Measurements from ENCODE around the gene PKP3. TPM values are rescaled to one million over a fixed set of nuclear protein-coding genes. Genes with fewer than 3 reads are reported as not detected.
A peak's percentile ranks its signal among the peaks of the same experiment; 100 is the strongest.
"Not testable (repeated sequence)": the region's sequence is repeated elsewhere in the genome, so short reads cannot be mapped to it uniquely, and the experiment has no call there.

The PKP3 gene
- total RNA-seq, 2 experiments from 2014 or later = not detected

DNA sequence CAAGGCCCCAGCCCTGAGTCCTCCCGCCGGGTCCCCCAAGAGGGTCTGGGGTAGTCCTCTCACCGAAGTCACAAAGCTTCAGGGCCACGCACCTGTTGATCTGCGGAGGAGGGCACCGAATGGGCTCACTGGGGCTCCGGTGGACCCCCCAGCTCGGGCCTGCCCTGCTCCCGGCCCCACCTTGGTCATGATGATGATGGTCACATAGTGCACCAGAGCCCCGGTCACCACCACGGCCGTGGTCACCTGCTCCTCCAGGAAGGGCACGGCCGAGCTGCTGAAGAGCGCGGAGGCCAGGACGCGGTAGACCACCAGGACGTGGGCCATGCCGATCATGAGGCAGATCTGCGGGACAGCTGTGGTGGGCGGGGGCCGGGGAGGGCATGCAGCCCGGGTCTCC lies 34.3 kb downstream of the PKP3 start:
- Mint-ChIP-seq H3K27me3 (no peaks in the 10 kb centered on the region), H3K4me1 (no peaks in the 10 kb centered on the region), H3K27ac (no peak overlapping the region), H3K36me3 (ENCODE audit: low read depth) (peaks cover 9% of the 10 kb centered on the region), H3K4me3 (no peak overlapping the region), H3K9me3 (no peaks in the 10 kb centered on the region)
- DNase-seq = no peak
- ChIA-PET CTCF (no interaction called here), POLR2A (interaction anchor here (1.9 kb wide), 1 partner anchor 12 kb away, joined by 5 read pairs; no protein-coding TSS in a partner anchor)

DNA sequence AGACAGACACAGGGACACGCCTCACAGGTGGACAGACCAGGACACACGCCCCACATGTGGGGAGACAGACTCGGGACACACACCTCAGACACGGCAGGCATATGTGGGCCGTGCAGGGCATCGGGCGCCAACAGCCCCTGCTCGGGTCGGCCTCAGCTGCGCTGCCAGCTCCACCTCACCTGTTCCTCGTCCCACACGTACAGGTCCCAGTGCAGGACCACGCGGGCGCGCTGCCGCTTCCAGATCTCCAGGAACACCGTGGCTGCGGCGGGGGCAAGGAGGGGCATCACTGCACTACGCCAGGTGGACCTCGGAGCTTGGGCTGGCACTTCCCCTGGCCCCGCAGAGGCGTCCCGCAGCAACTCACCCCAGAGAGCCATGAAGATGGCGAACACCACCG lies 35.4 kb downstream of the PKP3 start:
- H3K27ac Mint-ChIP-seq = no peak overlapping the region
- POLR2A ChIA-PET = no interaction called here

DNA sequence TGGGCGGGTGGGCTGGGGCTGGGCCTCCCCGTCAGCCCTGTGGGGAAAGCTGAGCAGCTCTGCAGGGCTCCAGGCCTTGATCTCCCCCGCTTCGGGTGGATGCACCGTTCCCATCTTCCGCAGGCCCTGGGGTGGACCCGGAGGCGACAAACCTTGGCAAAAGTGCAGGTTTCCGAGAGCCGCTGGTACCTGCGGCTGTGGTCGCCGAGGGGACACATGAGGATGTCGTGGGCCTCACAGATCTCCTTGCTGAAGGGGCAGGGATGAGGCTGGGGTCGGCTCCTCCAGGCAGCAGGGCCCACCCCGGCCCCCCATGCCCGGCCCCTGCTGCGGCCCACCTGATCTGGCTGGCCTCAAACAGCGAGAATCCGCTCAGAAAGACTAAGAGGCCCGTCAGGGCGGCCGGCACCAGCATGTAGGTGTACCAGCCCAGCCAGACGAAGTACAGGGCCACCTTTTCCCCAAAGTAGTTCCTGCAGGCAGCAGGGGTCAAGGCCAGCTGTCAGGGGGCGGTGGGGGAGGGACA lies 36.0 kb downstream of the PKP3 start:
- POLR2A ChIA-PET = no interaction called here
- CTCF ChIA-PET = no interaction called here
- no peak for DNase-seq
- H3K9me3 Mint-ChIP-seq = no peaks in the 10 kb centered on the region
- no peak overlapping the region for H3K27ac Mint-ChIP-seq
- H3K36me3 Mint-ChIP-seq (ENCODE audit: low read depth) = peaks cover 9% of the 10 kb centered on the region
- H3K4me1 Mint-ChIP-seq = no peaks in the 10 kb centered on the region
- H3K4me3 Mint-ChIP-seq = no peak overlapping the region
- H3K27me3 Mint-ChIP-seq = no peaks in the 10 kb centered on the region

More for the DNA sequence above, 35.4 kb downstream of the PKP3 start:
- no peak overlapping the region for H3K4me3 Mint-ChIP-seq
- H3K9me3 Mint-ChIP-seq = no peaks in the 10 kb centered on the region
- peaks cover 9% of the 10 kb centered on the region for H3K36me3 Mint-ChIP-seq (ENCODE audit: low read depth)
- DNase-seq = no peak
- no peaks in the 10 kb centered on the region for H3K4me1 Mint-ChIP-seq
- CTCF ChIA-PET = no interaction called here
- no peaks in the 10 kb centered on the region for H3K27me3 Mint-ChIP-seq

DNA sequence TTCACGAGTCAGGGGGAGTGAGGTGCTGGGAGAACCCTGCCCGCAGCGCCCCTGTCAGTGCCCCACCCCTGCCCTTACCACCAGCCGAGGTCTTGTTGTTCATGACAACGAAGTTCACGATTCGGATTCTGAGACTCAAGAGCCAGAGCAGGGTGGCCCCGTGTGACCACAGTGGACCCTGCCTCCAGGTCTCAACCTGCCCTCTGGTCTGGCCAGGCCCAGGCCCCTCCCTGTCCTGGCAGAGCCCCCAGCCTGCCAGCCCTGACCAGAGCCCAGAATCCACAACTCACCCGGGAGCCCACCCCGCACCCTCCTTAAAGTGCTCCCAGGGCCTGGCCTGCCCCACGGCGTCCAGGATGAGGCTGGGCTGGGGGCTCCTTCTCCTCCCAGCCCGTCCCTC lies 37.9 kb downstream of the PKP3 start:
- peaks cover 3% of the 10 kb centered on the region for H3K4me1 Mint-ChIP-seq
- POLR2A ChIA-PET = no interaction called here
- DNase-seq = no peak
- no peaks in the 10 kb centered on the region for H3K9me3 Mint-ChIP-seq
- peaks cover 9% of the 10 kb centered on the region for H3K36me3 Mint-ChIP-seq (ENCODE audit: low read depth)
- H3K4me3 Mint-ChIP-seq = no peak overlapping the region
- no peaks in the 10 kb centered on the region for H3K27me3 Mint-ChIP-seq
- CTCF ChIA-PET = no interaction called here
- H3K27ac Mint-ChIP-seq = no peak overlapping the region

DNA sequence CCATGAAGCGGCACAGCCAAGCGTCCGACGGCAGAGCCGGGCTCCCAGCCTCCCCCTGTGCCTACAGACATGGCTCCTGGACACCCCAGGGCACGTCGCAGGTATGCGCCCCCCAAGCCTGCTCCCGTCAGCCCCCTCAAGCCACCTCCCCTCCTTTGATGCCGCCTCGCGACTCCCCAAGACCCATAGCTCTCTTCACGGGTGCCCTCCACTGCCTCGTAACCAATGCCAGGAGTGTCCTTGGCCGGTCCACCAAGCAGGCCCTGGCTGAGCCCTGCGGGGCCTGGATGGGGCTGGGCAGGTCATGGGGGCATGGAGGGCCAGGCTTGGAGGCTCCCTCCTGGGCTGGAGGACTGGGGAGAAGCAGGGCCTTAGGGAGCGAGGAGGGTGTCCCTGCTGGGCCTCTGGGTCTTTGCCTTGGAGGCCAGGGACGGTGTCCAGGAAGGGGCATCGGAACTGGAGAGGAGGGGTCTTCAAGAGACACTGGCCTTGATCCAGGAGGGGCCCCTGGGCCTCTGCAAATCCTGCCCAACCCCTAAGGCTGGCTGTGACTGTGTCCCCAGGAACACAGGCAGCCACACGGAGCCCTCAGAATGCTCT lies 38.6 kb downstream of the PKP3 start:
- peaks cover 9% of the 10 kb centered on the region for H3K4me1 Mint-ChIP-seq
- no peak for DNase-seq
- H3K9me3 Mint-ChIP-seq = no peaks in the 10 kb centered on the region
- no peak overlapping the region for H3K4me3 Mint-ChIP-seq
- ChIA-PET CTCF (no interaction called here), POLR2A (no interaction called here)
- peaks cover 9% of the 10 kb centered on the region for H3K36me3 Mint-ChIP-seq (ENCODE audit: low read depth)
- H3K27ac Mint-ChIP-seq = no peak overlapping the region
- no peaks in the 10 kb centered on the region for H3K27me3 Mint-ChIP-seq

DNA sequence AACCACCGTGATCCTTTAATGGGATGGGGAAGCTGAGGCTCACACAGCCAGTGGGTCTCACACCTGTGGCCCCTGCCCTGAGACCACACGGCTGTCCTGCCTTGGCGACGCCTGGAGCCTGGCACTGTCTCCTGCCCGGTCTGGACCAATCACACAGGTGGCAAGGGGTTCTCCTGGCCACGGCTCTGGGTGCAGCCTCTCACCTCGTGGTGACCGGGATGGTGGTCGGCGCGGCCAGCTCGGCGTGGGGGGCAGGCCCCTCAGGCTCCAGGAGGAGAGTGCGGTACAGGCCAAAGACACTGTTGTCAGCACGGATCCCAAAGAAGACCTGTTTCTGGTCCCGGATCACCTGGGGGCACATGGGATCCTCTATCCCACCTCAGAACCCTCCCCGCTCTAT lies 39.1 kb downstream of the PKP3 start:
- CTCF ChIA-PET = no interaction called here
- H3K4me1 Mint-ChIP-seq = peaks cover 12% of the 10 kb centered on the region
- H3K36me3 Mint-ChIP-seq (ENCODE audit: low read depth) = peaks cover 9% of the 10 kb centered on the region
- no peak for DNase-seq
- H3K27ac Mint-ChIP-seq = no peak overlapping the region
- POLR2A ChIA-PET = no interaction called here
- no peaks in the 10 kb centered on the region for H3K9me3 Mint-ChIP-seq
- H3K4me3 Mint-ChIP-seq = no peak overlapping the region
- H3K27me3 Mint-ChIP-seq = no peaks in the 10 kb centered on the region

DNA sequence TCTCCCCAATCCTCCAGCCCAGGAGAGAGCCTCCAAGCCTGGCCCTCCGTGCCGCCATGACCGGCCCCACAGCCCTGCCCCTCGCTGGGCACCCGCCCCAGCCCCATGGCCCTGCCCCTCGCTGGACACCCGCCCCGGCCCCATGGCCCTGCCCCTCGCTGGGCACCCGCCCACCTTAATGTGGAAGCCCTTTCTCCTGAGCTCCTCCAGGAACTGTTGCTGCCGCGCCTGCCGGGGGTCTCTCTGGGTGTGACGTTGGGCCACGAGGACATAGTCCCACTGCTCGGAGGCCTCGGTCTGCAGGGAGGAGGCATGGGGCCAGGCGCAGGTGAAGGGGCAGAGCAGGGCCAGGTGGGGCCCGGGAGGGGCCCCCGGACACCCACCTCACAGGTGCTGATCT lies 39.6 kb downstream of the PKP3 start:
- Mint-ChIP-seq H3K9me3 (no peaks in the 10 kb centered on the region), H3K36me3 (ENCODE audit: low read depth) (peaks cover 6% of the 10 kb centered on the region), H3K27ac (no peak overlapping the region), H3K4me3 (no peak overlapping the region), H3K27me3 (no peaks in the 10 kb centered on the region), H3K4me1 (peaks cover 15% of the 10 kb centered on the region)
- no peak for DNase-seq
- POLR2A ChIA-PET = no interaction called here
- CTCF ChIA-PET = no interaction called here

DNA sequence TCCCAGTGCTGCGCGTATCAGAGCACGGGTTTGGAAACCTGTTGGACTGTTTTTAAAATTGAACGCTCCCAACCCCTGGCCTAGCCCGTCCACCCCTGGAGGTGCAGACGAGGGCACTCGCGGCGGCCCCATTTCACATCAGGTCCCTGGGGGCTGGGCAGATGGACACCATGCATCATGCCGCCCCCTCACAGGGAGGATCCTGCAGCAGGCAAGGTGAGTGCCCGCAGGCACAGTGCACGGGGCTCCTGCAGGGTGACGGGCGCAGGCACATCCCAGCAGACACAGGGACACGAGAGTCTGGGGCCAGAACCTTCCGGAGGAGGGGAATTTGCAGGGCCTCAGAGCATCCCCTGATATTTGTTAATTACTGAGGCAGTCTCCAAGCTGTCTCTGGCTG lies 40.5 kb downstream of the PKP3 start:
- H3K9me3 Mint-ChIP-seq = no peaks in the 10 kb centered on the region
- no peak for DNase-seq
- CTCF ChIA-PET = no interaction called here
- H3K36me3 Mint-ChIP-seq (ENCODE audit: low read depth) = peaks cover 4% of the 10 kb centered on the region
- peaks cover 21% of the 10 kb centered on the region for H3K4me1 Mint-ChIP-seq
- H3K27ac Mint-ChIP-seq = no peak overlapping the region
- POLR2A ChIA-PET = no interaction called here
- no peaks in the 10 kb centered on the region for H3K27me3 Mint-ChIP-seq
- no peak overlapping the region for H3K4me3 Mint-ChIP-seq

DNA sequence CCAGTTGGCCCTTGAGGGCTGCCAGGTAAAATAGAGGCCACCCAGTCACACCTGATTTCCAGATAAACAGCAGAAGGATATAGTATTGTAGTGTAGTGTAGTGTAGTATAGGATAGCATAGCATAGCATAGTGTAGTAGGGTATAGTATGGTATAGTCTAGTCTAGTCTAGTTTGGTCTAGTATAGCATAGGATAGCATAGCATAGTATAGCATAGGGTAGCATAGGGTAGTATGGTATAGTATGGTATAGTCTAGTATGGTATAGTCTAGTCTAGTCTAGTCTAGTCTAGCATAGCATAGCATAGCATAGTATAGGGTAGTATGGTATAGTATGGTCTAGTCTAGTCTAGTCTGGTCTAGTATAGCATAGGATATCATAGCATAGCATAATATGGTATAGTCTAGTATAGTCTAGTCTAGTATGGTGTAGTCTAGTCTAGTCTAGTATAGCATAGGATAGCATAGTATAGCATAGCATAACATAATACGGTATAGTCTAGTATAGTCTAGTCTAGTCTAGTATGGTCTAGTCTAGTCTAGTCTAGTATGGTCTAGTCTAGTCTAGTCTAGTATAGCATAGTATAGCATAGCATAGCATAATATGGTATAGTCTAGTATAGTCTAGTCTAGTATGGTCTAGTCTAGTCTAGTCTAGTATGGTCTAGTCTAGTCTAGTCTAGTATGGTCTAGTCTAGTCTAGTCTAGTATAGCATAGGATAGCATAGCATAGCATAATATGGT lies 41.2 kb downstream of the PKP3 start:
- H3K9me3 Mint-ChIP-seq; H3K27me3 Mint-ChIP-seq; H3K36me3 Mint-ChIP-seq (ENCODE audit: low read depth); H3K4me3 Mint-ChIP-seq; H3K27ac Mint-ChIP-seq; POLR2A ChIA-PET; DNase-seq: not testable (repeated sequence)
- peaks cover 27% of the 10 kb centered on the region for H3K4me1 Mint-ChIP-seq
- CTCF ChIA-PET = interaction anchor here (1.0 kb wide), 1 partner anchor 58 kb away, joined by 4 read pairs; no protein-coding TSS in a partner anchor

DNA sequence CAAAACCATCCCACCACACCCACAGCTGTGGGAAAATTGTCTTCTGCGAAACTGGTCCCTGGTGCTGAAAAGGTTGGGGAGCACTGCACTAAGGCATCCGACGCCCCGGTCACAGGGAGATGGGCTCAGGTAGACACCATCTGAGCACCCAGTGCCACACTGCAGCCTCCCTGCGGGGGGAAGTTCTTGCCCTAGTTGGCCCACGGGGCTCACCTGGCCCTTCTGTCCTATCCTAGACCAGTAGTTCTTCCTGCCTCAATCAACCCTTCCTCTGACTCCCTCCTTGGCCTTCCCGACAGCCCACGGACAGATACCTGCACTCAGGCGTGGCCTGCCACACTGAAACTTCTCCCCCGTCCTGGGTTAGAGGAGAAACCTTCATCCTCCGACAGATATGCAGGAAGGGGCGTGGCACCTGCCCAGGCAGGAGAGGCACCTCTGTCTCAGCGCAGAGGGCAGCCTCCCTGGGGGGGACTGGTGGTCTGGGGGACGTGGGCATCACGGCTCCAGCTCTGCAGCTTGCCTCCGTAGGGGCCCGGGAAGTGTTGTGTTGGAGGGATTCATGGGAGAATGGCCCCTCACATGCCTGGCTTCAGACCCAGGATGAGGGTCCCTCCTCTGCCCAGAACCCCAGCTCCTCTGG lies 43.3 kb downstream of the PKP3 start:
- Mint-ChIP-seq H3K27me3 (no peaks in the 10 kb centered on the region), H3K4me1 (peaks cover 38% of the 10 kb centered on the region), H3K27ac (no peak overlapping the region), H3K36me3 (ENCODE audit: low read depth) (peaks cover 3% of the 10 kb centered on the region), H3K9me3 (no peaks in the 10 kb centered on the region), H3K4me3 (no peak overlapping the region)
- POLR2A ChIA-PET = interaction anchor here (1.0 kb wide), 1 partner anchor 25 kb away, joined by 4 read pairs; no protein-coding TSS in a partner anchor
- no peak for DNase-seq
- CTCF ChIA-PET = no interaction called here

DNA sequence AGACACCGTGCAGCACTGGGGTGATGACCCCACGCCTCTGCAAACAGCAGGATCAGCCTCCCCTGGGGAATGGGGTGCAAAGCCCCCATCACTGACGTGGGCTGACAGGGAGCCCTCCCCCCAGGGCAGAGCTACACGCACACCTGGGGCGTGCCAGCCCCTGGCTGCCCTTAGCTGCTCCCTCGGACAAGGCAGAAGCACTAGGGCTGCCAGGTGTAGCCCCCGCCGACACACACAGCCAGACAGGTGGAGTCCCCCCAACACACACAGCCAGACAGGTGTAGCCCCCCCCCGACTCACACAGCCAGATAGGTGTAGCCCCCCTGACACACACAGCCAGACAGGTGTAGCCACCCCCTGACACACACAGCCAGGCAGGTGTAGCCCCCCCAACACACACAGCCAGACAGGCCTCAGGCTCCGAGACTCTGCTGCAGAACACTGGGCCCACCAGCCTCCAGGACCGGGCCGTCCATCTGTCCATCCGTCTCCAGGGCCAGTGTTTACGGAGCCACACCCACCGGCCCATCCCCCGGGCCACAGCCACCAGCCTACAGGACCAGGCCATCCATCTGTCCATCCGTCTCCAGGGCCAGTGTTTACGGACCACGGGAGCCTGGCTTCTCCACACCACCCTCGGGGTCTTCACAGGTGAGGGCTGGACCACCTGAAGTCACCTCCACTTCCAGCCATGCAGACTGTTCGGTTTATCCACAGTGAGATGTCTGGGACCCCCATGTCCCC lies 44.3 kb downstream of the PKP3 start:
- H3K27ac Mint-ChIP-seq = no peak overlapping the region
- no peaks in the 10 kb centered on the region for H3K27me3 Mint-ChIP-seq
- H3K4me3 Mint-ChIP-seq = no peak overlapping the region
- H3K36me3 Mint-ChIP-seq (ENCODE audit: low read depth) = no peaks in the 10 kb centered on the region
- ChIA-PET POLR2A (interaction anchor here (2.4 kb wide), 1 partner anchor 10 kb away, joined by 12 read pairs; no protein-coding TSS in a partner anchor), CTCF (interaction anchor here (3.3 kb wide), 1 partner anchor 11 kb away, joined by 23 read pairs; the partner anchor contains the start of gene PTDSS2)
- no peak for DNase-seq
- H3K4me1 Mint-ChIP-seq = peaks cover 38% of the 10 kb centered on the region
- H3K9me3 Mint-ChIP-seq = no peaks in the 10 kb centered on the region

DNA sequence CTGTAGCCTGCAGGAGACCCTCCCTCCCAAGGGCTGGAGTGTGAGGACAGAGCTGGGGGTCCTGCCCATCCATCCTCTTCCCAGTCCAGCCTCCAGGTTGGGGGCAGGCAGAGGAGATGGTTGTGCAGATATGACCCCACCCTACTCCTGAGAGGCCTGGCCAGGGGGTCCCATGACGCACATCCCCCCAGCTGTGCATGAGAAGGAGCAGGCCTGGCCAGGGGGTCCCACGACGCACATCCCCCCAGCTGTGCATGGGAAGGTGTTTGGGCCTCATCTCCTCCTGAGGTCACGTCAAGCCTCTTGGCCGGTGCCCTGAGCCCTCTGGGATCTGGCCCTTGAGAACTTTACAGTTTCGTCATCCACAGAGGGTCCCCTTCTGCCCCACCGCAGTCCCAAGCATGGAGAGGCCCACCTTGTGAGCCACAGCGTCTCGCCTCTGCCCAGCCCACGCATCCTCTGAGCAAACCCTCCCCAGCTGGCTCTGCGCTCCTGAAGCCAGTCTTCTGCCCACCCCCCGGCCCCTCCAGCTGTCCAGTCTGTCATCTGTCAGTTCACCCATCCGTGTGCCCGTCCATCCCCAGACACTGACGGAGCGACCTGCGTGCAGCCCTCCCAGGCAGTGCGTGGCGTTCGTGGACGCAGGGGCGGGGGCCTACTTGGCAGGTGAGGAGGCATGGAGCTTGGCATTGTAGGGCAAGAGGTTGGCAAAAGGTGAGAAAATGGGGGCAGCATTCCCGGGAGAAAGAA lies 45.5 kb downstream of the PKP3 start:
- CTCF ChIA-PET = interaction anchor here (1.2 to 3.3 kb wide), 2 partner anchors 10 to 33 kb away, joined by 4 to 23 read pairs; partner anchors contain the start of gene PTDSS2
- POLR2A ChIA-PET = interaction anchor here (0.9 to 3.1 kb wide), 4 partner anchors 9 to 24 kb away, joined by 4 to 30 read pairs (median 8); partner anchors contain the start of genes PTDSS2 and SIGIRR
- Mint-ChIP-seq H3K9me3 (no peaks in the 10 kb centered on the region), H3K27ac (no peak overlapping the region), H3K4me3 (peak overlapping the region; percentile 33), H3K36me3 (ENCODE audit: low read depth) (no peaks in the 10 kb centered on the region), H3K4me1 (peaks cover 38% of the 10 kb centered on the region), H3K27me3 (peaks cover 9% of the 10 kb centered on the region)
- no peak for DNase-seq
